ENCODE results near the gene WDR20. TPM values are rescaled to one million over a fixed set of nuclear protein-coding genes. Genes with fewer than 3 reads are reported as not detected.

Gene WDR20
- total RNA-seq, 1 experiment from 2014 or later = 25.6 TPM

- TF ChIP-seq ELF4 (CRISPR knock-in tag; IDR thresholded peaks at IDR 0.05; ENCODE audit: low read depth) (no peak), ARID4B (CRISPR knock-in tag; IDR thresholded peaks at IDR 0.05; ENCODE audit: borderline replicate concordance) (no peak), ZNF138 (CRISPR knock-in tag; conservative IDR thresholded peaks at IDR 0.05) (no peak), ZNF263 (CRISPR knock-in tag; IDR thresholded peaks at IDR 0.05; ENCODE audit: low read depth) (no peak), SP1 (CRISPR knock-in tag; conservative IDR thresholded peaks at IDR 0.05) (no peak), ATF6 (CRISPR knock-in tag; IDR thresholded peaks at IDR 0.05) (no peak), GABPB1 (CRISPR knock-in tag; IDR thresholded peaks at IDR 0.05) (no peak), ERG (CRISPR knock-in tag; IDR thresholded peaks at IDR 0.05) (no peak), NR1H2 (CRISPR knock-in tag; IDR thresholded peaks at IDR 0.05) (no peak), CTCF (IDR thresholded peaks at IDR 0.05) (no peak), PREB (CRISPR knock-in tag; IDR thresholded peaks at IDR 0.05; ENCODE audit: borderline replicate concordance) (no peak), MLX (CRISPR knock-in tag; IDR thresholded peaks at IDR 0.05) (no peak), ZNF232 (CRISPR knock-in tag; IDR thresholded peaks at IDR 0.05) (no peak)
- H3K4me3 Mint-ChIP-seq = no peak overlapping the region
- H3K27me3 Mint-ChIP-seq (ENCODE audit: low read depth) = no peaks in the 10 kb centered on the region
- no peaks in the 10 kb centered on the region for H3K9me3 Mint-ChIP-seq
- no peak for DNase-seq (ENCODE audit: low spot score)
- ChIA-PET CTCF (interaction anchor here (1.9 kb wide), 1 partner anchor 10 kb away, joined by 4 read pairs; no protein-coding TSS in a partner anchor), POLR2A (no interaction called here)
- H3K36me3 Mint-ChIP-seq = peaks cover 13% of the 10 kb centered on the region; the same call in 1 of the 2 replicates
- H3K27ac Mint-ChIP-seq = 0 out of 2 replicates have a peak overlapping the region, but pooled peaks have one; percentile 43
- H3K4me1 Mint-ChIP-seq = peaks cover 7% of the 10 kb centered on the region
- ATAC-seq = no peak
Observed at GRCh38 chr14:102205560-102205959, 65.9 kb downstream of the WDR20 start.

GRCh38 chr14:102206918-102207317 lies 67.2 kb downstream of the WDR20 start:
- peak; percentile 27; the same call in 1 of the 2 replicates for ATAC-seq
- ChIA-PET CTCF (interaction anchor here (1.9 kb wide), 1 partner anchor 9 kb away, joined by 4 read pairs; no protein-coding TSS in a partner anchor), POLR2A (no interaction called here)
- peaks cover 13% of the 10 kb centered on the region; the same call in 1 of the 2 replicates for H3K36me3 Mint-ChIP-seq
- no peaks in the 10 kb centered on the region for H3K9me3 Mint-ChIP-seq
- H3K4me1 Mint-ChIP-seq = peaks cover 11% of the 10 kb centered on the region
- H3K27me3 Mint-ChIP-seq (ENCODE audit: low read depth) = no peaks in the 10 kb centered on the region
- DNase-seq (ENCODE audit: low spot score) = no peak
- TF ChIP-seq ZNF121 (CRISPR knock-in tag; IDR thresholded peaks at IDR 0.05) (no peak), ATF1 (CRISPR knock-in tag; IDR thresholded peaks at IDR 0.05) (no peak), USF2 (CRISPR knock-in tag; IDR thresholded peaks at IDR 0.05) (no peak), NR1H2 (CRISPR knock-in tag; IDR thresholded peaks at IDR 0.05) (no peak), IRF1 (CRISPR knock-in tag; IDR thresholded peaks at IDR 0.05) (no peak)
- H3K4me3 Mint-ChIP-seq = no peak overlapping the region
- peak overlapping the region; percentile 12; the same call in 1 of the 2 replicates for H3K27ac Mint-ChIP-seq

Data from WTC11 (cell line).